HepG2 (cell line): ENCODE results near the gene ANKRD65. TPM values are rescaled to one million over a fixed set of nuclear protein-coding genes. Genes with fewer than 3 reads are reported as not detected.

Experiments
- BATF2 ChIP-seq: sonication (generic); formaldehyde crosslinking; IDR thresholded peaks from 2 replicates; pipeline ENCODE4 v1.8.0; 2022; ENCODE audit warnings: mild to moderate bottlenecking, missing genetic modification reagents, moderate library complexity
- CTCF ChIP-seq: sonication (generic); formaldehyde crosslinking; IDR thresholded peaks from 2 replicates; pipeline ENCODE4 v1.5.0; 2020; ENCODE audit warnings: mild to moderate bottlenecking, missing genetic modification reagents, moderate library complexity
- FOSL1 ChIP-seq: sonication (generic); formaldehyde crosslinking; IDR thresholded peaks from 2 replicates; pipeline ENCODE4 v1.9.0; 2021; ENCODE audit warnings: missing genetic modification reagents, borderline replicate concordance
- FOXO1 ChIP-seq: sonication (generic); formaldehyde crosslinking; IDR thresholded peaks from 2 replicates; pipeline ENCODE4 v1.4.0; 2020; ENCODE audit warnings: missing genetic modification reagents
- GABPB1 ChIP-seq: IDR thresholded peaks from 2 replicates; pipeline ENCODE4 v1.6.1; 2016; ENCODE audit warnings: mild to moderate bottlenecking, missing genetic modification reagents, moderate library complexity, missing compliant biosample characterization
- GTF3A ChIP-seq: sonication (generic); formaldehyde crosslinking; conservative IDR thresholded peaks from 2 replicates; pipeline ENCODE4 v1.4.0; 2020; ENCODE audit warnings: mild to moderate bottlenecking, missing genetic modification reagents
- JARID2 ChIP-seq: sonication (generic); formaldehyde crosslinking; IDR thresholded peaks from 2 replicates; pipeline ENCODE4 v1.8.1; 2023; ENCODE audit warnings: missing genetic modification reagents, inconsistent platforms; ENCODE audit not compliant: insufficient replicate concordance
- JDP2 ChIP-seq: sonication (generic); formaldehyde crosslinking; IDR thresholded peaks from 2 replicates; pipeline ENCODE4 v1.8.1; 2022; ENCODE audit warnings: missing genetic modification reagents, borderline replicate concordance
- KLF9 ChIP-seq: IDR thresholded peaks from 2 replicates; pipeline ENCODE4 v1.6.1; 2016; ENCODE audit warnings: low read depth
- MATR3 ChIP-seq: sonication (generic); formaldehyde crosslinking; IDR thresholded peaks from 2 replicates; pipeline ENCODE4 v1.4.0; 2020; ENCODE audit warnings: missing genetic modification reagents
- RARA ChIP-seq: IDR thresholded peaks from 2 replicates; pipeline ENCODE4 v1.6.1; 2016; ENCODE audit warnings: missing genetic modification reagents, missing compliant biosample characterization
- SAP130 ChIP-seq: IDR thresholded peaks from 2 replicates; pipeline ENCODE4 v1.6.1; 2016; ENCODE audit warnings: low read depth
- THAP9 ChIP-seq: sonication (generic); formaldehyde crosslinking; IDR thresholded peaks from 2 replicates; pipeline ENCODE4; 2020; ENCODE audit warnings: missing genetic modification reagents, mild to moderate bottlenecking, borderline replicate concordance
- USF2 ChIP-seq, 2 experiments: sonication (generic) in 1 of 2; formaldehyde crosslinking in 1 of 2; IDR thresholded peaks; 2 replicates each; pipeline versions ENCODE4 v1.5.1 to v1.6.1; 2011 to 2020; ENCODE audit warnings: borderline replicate concordance in 1 of 2, low read depth in 1 of 2, low read length in 1 of 2, mild to moderate bottlenecking in 1 of 2, missing genetic modification reagents in 1 of 2, moderate library complexity in 1 of 2
- ZNF234 ChIP-seq: sonication (generic); formaldehyde crosslinking; conservative IDR thresholded peaks from 2 replicates; pipeline ENCODE4 v1.5.1; 2020; ENCODE audit warnings: mild to moderate bottlenecking, missing genetic modification reagents
- ZNF280B ChIP-seq: sonication (generic); formaldehyde crosslinking; IDR thresholded peaks from 2 replicates; pipeline ENCODE4 v1.5.0; 2020; ENCODE audit warnings: missing genetic modification reagents, mild to moderate bottlenecking, borderline replicate concordance
- ZNF546 ChIP-seq: sonication (generic); formaldehyde crosslinking; conservative IDR thresholded peaks from 2 replicates; pipeline ENCODE4 v1.8.1; 2023; ENCODE audit warnings: mild to moderate bottlenecking, missing genetic modification reagents
- ZNF670 ChIP-seq: sonication (generic); formaldehyde crosslinking; IDR thresholded peaks from 2 replicates; pipeline ENCODE4 v1.8.0; 2022; ENCODE audit warnings: mild to moderate bottlenecking, missing genetic modification reagents, borderline replicate concordance
- ZNF788 ChIP-seq: sonication (generic); formaldehyde crosslinking; IDR thresholded peaks from 2 replicates; pipeline ENCODE4 v1.5.0; 2020; ENCODE audit warnings: mild to moderate bottlenecking, missing genetic modification reagents, borderline replicate concordance
- polyA plus RNA-seq, 8 experiments: library from polyadenylated mRNA; depleted of rRNA in 3 of 8; stranded (reverse) in 7 of 8; unstranded in 1 of 8; fragments of >200 nt; fragmentation: Illumina TruSeq in 4 of 8; extraction: Trizol in 4 of 8; gene quantifications; 2 replicates each; pipeline versions ENCODE4 v1.2.1 to v1.2.3, GENCODE V29; 2011 to 2016; ENCODE audit warnings: low read depth in 4 of 8, missing spikeins in 1 of 8, mixed read lengths in 1 of 8; ENCODE audit not compliant: insufficient read depth in 1 of 8
- total RNA-seq, 5 experiments: library from RNA; depleted of rRNA; stranded (reverse); fragments of >200 nt; fragmentation: Illumina TruSeq; extraction: Trizol; gene quantifications; 2 replicates each; pipeline ENCODE4 v1.2.3, GENCODE V29; 2016; ENCODE audit warnings: low read depth in 1 of 5

The ANKRD65 gene
- total and polyA plus RNA-seq, 2 of the 13 experiments (the other 11 are each of a cell fraction or from before 2014, with no cell fraction given), result 12.1 to 30.1 TPM

- TF ChIP-seq USF2 (IDR thresholded peaks at IDR 0.05; ENCODE audit: low read depth, low read length), result no peak
- no peak for TF ChIP-seq USF2 (CRISPR knock-in tag; IDR thresholded peaks at IDR 0.05; ENCODE audit: borderline replicate concordance)
- peak; percentile 95 for TF ChIP-seq ZNF670 (CRISPR knock-in tag)
- no peak for TF ChIP-seq FOSL1 (CRISPR knock-in tag)
- TF ChIP-seq ZNF788, result peak; percentile 87
- TF ChIP-seq GABPB1 (CRISPR knock-in tag), result peak; percentile 99
- TF ChIP-seq GTF3A, result 0 out of 2 replicates have a peak, but pooled peaks have one; percentile 56
- TF ChIP-seq MATR3 (CRISPR knock-in tag), result no peak
- TF ChIP-seq BATF2, result peak; percentile 84
- TF ChIP-seq THAP9 (CRISPR knock-in tag), result peak; percentile 93; the same call in 1 of the 2 replicates
- peak; percentile 75 for TF ChIP-seq ZNF280B (CRISPR knock-in tag)
- peak; percentile 85; the same call in 1 of the 2 replicates for TF ChIP-seq ZNF234
- TF ChIP-seq FOXO1 (CRISPR knock-in tag), result peak; percentile 52; the same call in 1 of the 2 replicates
- TF ChIP-seq RARA, result peak; percentile 71
- TF ChIP-seq KLF9 (CRISPR knock-in tag), result 0 out of 2 replicates have a peak, but pooled peaks have one; percentile 59
- peak; percentile 92 for TF ChIP-seq JARID2
- TF ChIP-seq JDP2 (CRISPR knock-in tag), result peak; percentile 36; the same call in 1 of the 2 replicates
- no peak for TF ChIP-seq ZNF546 (CRISPR knock-in tag)
- peak; percentile 96 for TF ChIP-seq SAP130 (CRISPR knock-in tag)
- peak; percentile 28; the same call in 1 of the 2 replicates for TF ChIP-seq CTCF (CRISPR knock-in tag)
These were observed 14.0 kb downstream of the ANKRD65 start, which contains the start of gene MRPL20 (continued) for GRCh38 chr1:1406821-1407635.
